GM18511 (cell line): ENCODE measurements around the gene IL21R.
A peak's percentile ranks its signal among the peaks of the same experiment; 100 is the strongest.

Experiments used
- ATAC-seq: cut with Tn5 transposase; IDR thresholded peaks from one replicate; pipeline ENCODE4 v1.9.1; 2021; ENCODE audit warnings: mild to moderate bottlenecking, moderate library complexity; ENCODE audit not compliant: unreplicated experiment

Gene IL21R

DNA sequence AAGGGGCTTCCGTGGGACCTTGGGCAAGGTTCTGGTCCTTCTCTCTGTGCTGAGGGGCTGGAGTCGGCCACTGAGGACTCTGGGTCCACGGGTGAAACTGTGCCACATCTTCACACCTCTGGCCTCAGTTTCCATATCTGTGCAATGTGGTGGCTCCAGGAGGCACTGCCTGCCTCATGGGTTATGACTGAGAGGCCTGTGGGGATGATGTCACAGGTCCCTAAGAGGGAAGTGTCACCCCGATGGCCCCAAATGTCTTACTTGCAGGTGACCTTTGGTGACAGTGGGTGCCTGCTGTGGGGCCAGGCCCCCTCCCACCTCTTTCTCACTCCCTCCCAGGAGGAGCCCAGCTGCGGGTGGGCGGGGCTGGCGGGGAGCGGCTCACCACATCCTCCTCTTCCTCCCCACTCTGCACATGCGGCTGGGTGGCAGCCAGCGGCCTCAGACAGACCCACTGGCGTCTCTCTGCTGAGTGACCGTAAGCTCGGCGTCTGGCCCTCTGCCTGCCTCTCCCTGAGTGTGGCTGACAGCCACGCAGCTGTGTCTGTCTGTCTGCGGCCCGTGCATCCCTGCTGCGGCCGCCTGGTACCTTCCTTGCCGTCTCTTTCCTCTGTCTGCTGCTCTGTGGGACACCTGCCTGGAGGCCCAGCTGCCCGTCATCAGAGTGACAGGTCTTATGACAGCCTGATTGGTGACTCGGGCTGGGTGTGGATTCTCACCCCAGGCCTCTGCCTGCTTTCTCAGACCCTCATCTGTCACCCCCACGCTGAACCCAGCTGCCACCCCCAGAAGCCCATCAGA, at the start of gene IL21R:
Gene IL21R (plus strand): TSS at position 407 of the 801 bp plus-strand sequence. CDS start 27,898 bp downstream, outside the sequence.
- peak; percentile 65 for ATAC-seq

- no peak for ATAC-seq
These were observed 48.1 kb upstream of the IL21R start for GRCh38 chr16:27353853-27354252.

DNA sequence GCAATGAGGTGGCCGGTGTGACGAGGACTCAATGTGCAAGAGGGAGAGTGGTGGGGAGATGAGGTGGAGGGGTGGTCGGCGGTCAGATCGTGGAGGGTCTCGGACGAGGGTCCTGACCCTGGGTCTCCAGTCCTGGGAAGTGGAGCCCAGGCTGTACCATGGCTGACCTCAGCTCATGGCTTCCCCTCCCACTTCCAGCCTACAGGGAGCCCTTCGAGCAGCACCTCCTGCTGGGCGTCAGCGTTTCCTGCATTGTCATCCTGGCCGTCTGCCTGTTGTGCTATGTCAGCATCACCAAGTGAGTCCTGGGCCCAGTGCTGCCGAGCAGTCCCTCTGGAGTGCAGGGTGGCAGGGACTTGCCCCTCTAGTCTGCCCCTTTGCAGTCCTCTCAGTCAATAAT, 46.4 kb upstream of the IL21R start:
- ATAC-seq, result no peak

DNA sequence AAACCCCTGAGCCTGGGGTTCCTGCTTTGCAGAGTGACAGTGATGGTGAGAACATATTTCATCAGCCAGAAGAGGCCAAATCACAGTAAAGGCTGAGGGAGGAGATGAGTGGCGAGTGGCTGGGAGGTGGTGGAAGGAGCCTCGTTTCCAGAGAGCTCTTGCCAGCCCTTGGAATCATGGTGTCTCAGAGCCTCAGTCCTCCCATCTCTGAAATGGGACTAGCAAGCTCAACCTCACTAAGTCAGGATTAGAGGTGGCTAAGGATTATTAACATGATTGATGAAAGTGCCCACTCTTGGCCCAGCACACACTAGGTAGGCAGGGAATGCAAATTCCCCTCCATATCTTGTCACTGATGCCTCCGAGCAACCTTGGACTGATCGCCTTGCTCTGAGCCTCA, 45.2 kb upstream of the IL21R start:
- no peak for ATAC-seq

GRCh38 chr16:27359051-27359450, 42.9 kb upstream of the IL21R start:
- no peak for ATAC-seq

DNA sequence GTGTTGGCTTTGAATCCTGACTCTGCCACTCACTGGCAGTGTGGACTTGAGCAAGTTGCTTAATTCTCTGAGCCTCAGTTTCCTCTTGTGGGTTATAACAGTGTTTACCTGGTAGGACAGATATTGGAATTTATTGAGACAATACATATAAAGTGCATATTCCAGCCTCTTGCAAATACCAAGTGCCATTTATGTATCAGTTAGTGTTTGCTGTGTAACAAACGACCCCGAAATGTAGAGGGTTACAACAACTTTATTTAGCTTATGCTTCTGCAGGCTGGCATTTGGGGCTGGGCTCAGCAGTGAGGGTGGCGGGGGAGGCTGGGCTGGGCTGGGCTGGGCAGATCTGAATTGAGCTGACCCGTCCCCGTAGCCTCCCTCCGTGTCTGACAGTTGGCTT, 42.4 kb upstream of the IL21R start:
- ATAC-seq, result no peak

DNA sequence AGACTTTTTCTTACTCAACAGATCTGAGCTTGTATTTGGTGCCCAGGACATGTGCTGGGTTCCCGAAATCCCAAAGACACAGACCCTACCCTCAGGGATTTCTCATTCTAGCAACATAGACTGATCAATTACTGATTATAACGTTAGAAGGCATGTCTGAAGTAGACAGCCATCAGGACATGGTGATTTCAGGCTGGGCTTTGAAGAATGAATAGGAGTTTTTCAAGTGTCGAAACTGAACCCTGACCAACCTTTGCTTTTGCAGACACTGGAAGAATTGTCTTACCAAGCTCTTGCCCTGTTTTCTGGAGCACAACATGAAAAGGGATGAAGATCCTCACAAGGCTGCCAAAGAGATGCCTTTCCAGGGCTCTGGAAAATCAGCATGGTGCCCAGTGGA, 40.0 kb upstream of the IL21R start:
- ATAC-seq, result no peak

- ATAC-seq, result no peak
These were observed 39.3 kb upstream of the IL21R start for GRCh38 chr16:27362570-27363245.

DNA sequence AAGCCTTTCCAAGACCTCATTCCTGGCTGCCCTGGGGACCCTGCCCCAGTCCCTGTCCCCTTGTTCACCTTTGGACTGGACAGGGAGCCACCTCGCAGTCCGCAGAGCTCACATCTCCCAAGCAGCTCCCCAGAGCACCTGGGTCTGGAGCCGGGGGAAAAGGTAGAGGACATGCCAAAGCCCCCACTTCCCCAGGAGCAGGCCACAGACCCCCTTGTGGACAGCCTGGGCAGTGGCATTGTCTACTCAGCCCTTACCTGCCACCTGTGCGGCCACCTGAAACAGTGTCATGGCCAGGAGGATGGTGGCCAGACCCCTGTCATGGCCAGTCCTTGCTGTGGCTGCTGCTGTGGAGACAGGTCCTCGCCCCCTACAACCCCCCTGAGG, 38.7 kb upstream of the IL21R start:
- ATAC-seq, result no peak

DNA sequence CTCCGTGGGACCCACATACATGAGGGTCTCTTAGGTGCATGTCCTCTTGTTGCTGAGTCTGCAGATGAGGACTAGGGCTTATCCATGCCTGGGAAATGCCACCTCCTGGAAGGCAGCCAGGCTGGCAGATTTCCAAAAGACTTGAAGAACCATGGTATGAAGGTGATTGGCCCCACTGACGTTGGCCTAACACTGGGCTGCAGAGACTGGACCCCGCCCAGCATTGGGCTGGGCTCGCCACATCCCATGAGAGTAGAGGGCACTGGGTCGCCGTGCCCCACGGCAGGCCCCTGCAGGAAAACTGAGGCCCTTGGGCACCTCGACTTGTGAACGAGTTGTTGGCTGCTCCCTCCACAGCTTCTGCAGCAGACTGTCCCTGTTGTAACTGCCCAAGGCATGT, 38.2 kb upstream of the IL21R start:
- ATAC-seq, result no peak

- ATAC-seq, result no peak
These were observed 37.4 kb upstream of the IL21R start for GRCh38 chr16:27364493-27365141.

DNA sequence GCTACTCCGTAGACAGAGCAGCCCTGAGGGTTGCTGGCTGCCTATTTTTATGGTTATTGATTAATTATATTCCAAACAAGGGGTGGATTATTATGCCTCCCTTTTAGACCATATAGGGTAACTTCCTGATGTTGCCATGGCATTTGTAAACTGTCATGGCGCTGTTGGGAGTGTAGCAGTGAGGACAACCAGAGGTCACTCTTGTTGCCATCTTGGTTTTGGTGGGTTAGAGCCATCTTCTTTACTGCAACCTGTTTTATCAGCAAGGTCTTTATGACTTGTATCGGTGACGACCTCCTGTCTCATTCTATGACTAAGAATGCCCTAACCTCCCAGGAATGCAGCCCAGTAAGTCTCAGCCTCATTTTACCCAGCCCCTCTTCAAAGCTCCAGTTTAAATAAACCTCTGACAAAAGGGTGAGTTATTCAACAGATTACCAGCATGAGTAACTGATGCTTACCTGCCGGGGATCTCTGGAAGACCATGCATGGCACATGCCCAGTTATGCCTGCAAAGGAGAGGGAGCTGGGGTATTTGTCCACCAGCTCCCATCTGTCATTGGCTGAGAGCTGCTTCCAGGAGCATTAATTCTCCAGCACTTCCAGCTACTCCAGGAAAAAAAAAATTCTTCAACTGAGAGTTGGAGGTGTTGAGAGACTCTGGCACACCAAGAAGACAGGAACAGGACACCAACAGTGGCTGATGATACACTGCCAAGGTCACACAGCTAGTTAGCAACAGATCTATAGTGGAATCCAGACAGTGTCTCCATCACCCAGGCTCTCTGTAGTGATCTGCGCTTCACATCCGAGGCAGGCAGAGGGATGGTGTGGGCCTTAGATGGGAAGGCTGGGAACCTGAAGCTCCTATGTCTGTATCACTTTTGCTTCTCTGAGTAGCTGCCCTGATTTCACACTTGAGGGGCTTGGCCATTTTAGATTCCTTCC, 36.6 kb upstream of the IL21R start:
- ATAC-seq, result no peak

GRCh38 chr16:27366687-27367460, 35.1 kb upstream of the IL21R start:
- peak; percentile 24 for ATAC-seq

DNA sequence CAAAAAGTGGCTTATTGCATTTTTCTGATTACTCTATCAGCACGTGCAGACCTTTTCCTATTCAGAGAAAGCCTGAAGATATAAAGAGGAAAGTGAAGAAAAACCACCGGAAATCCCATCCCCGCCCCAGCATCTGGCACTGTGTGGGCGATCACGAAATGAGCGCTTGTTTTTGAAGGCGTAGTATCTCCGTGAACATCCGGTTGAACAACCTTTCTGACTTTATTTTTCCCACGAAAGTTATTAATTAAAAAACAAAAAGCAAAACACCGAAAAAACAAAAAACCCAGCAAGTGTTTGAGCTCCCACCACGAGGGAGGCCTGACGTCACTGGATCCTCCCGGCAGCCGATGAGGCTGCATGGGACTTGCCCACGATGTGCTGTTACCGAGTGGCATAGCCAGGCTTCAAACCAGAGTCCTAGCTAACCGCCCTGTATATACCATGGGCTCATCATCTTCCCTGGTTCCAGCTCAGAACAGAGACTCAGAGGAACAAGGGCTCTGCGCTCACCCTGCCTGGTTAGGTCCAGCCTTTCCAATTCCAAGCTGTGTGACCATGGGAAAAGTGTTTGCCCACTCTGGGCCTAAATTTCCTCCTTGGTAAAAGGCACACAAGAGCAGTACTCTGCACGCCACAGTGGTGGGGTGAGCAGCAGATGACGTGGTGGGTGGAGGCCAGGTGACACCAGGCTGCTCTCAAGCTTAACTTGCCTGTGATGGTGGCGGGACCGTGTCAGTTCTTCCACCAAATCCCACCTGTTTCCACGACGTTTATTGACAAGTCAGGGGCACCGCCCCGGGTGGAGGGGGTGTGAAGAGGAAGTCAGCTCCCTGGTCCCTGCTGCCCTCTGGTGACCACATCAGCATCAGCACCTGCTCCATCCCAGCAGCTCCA, 34.3 kb upstream of the IL21R start:
- ATAC-seq, result peak; percentile 78

- ATAC-seq, result no peak
These were observed 33.6 kb upstream of the IL21R start for GRCh38 chr16:27368358-27368722.

DNA sequence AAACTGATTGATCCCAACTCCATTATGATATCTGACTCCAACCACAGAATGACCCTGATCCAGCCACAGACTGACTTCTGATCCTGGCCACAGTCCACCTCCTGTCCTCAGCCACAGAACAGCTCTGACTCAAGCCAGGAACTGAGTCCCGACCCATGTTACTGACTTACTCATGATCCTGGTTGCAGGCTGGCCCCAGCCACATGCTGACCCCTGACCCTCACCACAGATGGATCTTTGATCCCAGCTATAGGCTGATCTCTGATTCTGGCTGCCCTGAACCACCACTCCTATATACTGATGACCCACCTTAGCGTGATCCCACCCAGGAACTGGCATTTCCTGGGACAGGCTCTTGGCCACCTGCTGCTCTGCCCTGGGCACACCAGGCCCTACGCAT, 32.2 kb upstream of the IL21R start:
- no peak for ATAC-seq

- no peak for ATAC-seq
These were observed 31.7 kb upstream of the IL21R start for GRCh38 chr16:27370318-27370717.

DNA sequence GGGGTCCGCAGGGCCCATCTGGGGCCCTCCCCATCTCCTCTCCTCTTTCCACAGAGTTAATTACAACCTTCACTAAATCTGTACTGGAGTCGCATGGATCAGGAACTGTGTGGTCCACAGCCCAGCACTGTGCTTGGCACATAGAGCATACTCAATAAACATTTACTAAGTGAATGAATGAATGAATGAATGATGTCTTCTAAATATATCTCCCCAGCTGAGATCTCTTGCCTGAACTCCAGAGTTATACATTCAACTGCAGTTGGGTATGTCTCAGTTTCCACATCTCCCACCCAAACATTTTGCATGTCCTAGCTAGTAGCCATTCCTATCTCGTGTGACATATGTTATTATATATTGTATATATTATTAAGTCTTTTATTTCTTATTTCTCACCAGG, 28.7 kb upstream of the IL21R start:
- no peak for ATAC-seq

DNA sequence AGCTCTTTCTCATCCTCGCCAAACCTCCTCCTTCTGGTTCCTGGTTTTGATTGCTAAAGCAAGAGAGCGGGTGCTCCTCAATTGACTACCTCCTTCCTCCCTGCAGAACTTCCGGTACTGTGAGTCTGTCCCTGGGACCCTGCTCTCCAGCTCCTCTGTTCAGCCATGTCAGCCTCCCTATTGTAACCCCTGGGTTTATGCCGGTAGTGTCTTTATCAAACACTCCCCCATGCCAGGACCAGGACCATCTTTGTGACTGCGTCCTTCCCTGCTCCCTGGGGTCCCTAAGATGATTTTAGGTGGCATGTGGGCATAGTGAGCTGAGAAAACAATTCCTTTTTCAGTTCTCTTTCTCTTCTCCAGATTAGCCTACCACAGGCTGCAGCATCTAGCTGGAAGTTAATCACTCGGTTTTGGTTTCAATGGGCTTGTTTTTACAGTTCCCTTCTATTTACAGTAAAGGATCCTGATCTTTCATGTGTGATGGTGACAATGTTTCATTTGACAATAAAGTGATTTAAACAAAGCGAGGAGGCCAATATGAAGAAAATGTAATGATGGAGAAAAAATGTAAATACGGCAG, 27.7 kb upstream of the IL21R start:
- ATAC-seq, result peak; percentile 40
